ENCODE measurements around the gene INKA2.

The INKA2 gene

GRCh38 chr1:111739194-111739924 is at the start of gene INKA2:
TSS of gene INKA2 (minus strand) at chr1:111739395. CDS start at chr1:111739242, 153 bp downstream.
- peak; percentile 33 to 95 (median 86) for DNase-seq

GRCh38 chr1:111786669-111787207 is 47.5 kb upstream of the INKA2 start:
- no peak for DNase-seq

- no peak for DNase-seq
Measured at GRCh38 chr1:111784273-111784901, 45.2 kb upstream of the INKA2 start.

GRCh38 chr1:111779546-111779945 is 40.4 kb upstream of the INKA2 start:
- DNase-seq, result no peak

- DNase-seq, result no peak
Measured at GRCh38 chr1:111778541-111779051, 39.4 kb upstream of the INKA2 start.

- DNase-seq, result no peak
Measured at GRCh38 chr1:111778066-111778465, 38.9 kb upstream of the INKA2 start.

GRCh38 chr1:111777301-111777700 is 38.1 kb upstream of the INKA2 start:
- DNase-seq, result no peak

- DNase-seq, result no peak
Measured at GRCh38 chr1:111776861-111777260, 37.7 kb upstream of the INKA2 start.

- no peak for DNase-seq
Measured at GRCh38 chr1:111776391-111776790, 37.2 kb upstream of the INKA2 start.

GRCh38 chr1:111775966-111776365 is 36.8 kb upstream of the INKA2 start:
- no peak for DNase-seq

GRCh38 chr1:111770916-111771315 is 31.7 kb upstream of the INKA2 start:
- no peak for DNase-seq

GRCh38 chr1:111769517-111770146 is 30.4 kb upstream of the INKA2 start:
- DNase-seq, result peak in 9 of 58 donors; percentile 6 to 57 (median 16)

- DNase-seq, result no peak
Measured at GRCh38 chr1:111768625-111769024, 29.4 kb upstream of the INKA2 start.

GRCh38 chr1:111768023-111768422 is 28.8 kb upstream of the INKA2 start:
- no peak for DNase-seq

- DNase-seq, result no peak
Measured at GRCh38 chr1:111762332-111762731, 23.1 kb upstream of the INKA2 start.

GRCh38 chr1:111761717-111762116 is 22.5 kb upstream of the INKA2 start:
- no peak for DNase-seq

- DNase-seq, result no peak
Measured at GRCh38 chr1:111758373-111758772, 19.2 kb upstream of the INKA2 start.

- DNase-seq, result no peak
Measured at GRCh38 chr1:111756124-111756513, 16.9 kb upstream of the INKA2 start.

GRCh38 chr1:111755331-111756123 is 16.3 kb upstream of the INKA2 start, which contains the start of gene DDX20:
TSS of gene DDX20 (plus strand) at chr1:111755901. CDS start at chr1:111755925, 24 bp downstream.
- peak; percentile 51 to 97 (median 89) for DNase-seq

GRCh38 chr1:111754984-111755330 is 15.8 kb upstream of the INKA2 start:
- DNase-seq, result peak in 7 of 58 donors; percentile 32 to 79 (median 64)

All from anterior cingulate cortex (tissue), 58 donors.